Endothelial cell of umbilical vein (primary cell): ENCODE data around the gene NOL8. TPM values are rescaled to one million over a fixed set of nuclear protein-coding genes. Genes with fewer than 3 reads are reported as not detected.
A peak's percentile ranks its signal among the peaks of the same experiment; 100 is the strongest.

Experiments used
- BruUV-seq: library from RNA; stranded (reverse); fragments of 400-500 nt; replicated peaks from 2 replicates; lab custom pipeline; 2021; lab: Mats Ljungman, UMichigan
- CTCF ChIA-PET: fragments of 300-600, 350-600 bp; sonication (Branson Sonifier 250); formaldehyde crosslinking; loops from one replicate; lab custom pipeline; 2021; ENCODE audit warnings: antibody characterized with exemption, inconsistent platforms; lab: Charles Lee
- POLR2A ChIA-PET: fragments of 300-600, 350-600 bp; sonication (Branson Sonifier 250); formaldehyde crosslinking; loops from one replicate; lab custom pipeline; 2021; ENCODE audit warnings: antibody characterized with exemption, inconsistent platforms; lab: Charles Lee
- DNase-seq: peaks from one replicate; pipeline ENCODE4 v3.0.0-alpha.2; 2011; ENCODE audit warnings: low read depth, low spot score
- FAIRE-seq: peaks from 2 replicates; lab custom pipeline; 2011; peaks lifted over from hg19 to GRCh38; lab: Jason Lieb, UNC
- H2AFZ ChIP-seq: 2 replicates; pipeline ENCODE4 v1.6.0; 2012; ENCODE audit warnings: low read depth, low read length, control low read depth, inconsistent platforms
- H3K27ac ChIP-seq: 2 replicates; pipeline ENCODE4 v1.5.1; 2011; ENCODE audit warnings: low read depth, mild to moderate bottlenecking, control low read depth, low read length, moderate library complexity; ENCODE audit not compliant: insufficient read depth
- H3K27me3 ChIP-seq, 2 experiments: 2 replicates each; pipeline versions ENCODE4 v1.6.0 to v1.6.1; 2011; ENCODE audit warnings: low read length in 2 of 2, mixed read lengths in 1 of 2; ENCODE audit not compliant: control insufficient read depth in 2 of 2, insufficient read depth in 2 of 2
- H3K36me3 ChIP-seq, 2 experiments: 2 replicates in 1 of 2; 3 replicates in 1 of 2; pipeline ENCODE4 v1.5.1; 2011; ENCODE audit warnings: low read length in 2 of 2, mild to moderate bottlenecking in 1 of 2, moderate library complexity in 1 of 2; ENCODE audit not compliant: control insufficient read depth in 2 of 2, insufficient read depth in 2 of 2; ENCODE audit errors: extremely low read depth in 1 of 2
- H3K4me1 ChIP-seq: 3 replicates; pipeline ENCODE4 v1.5.1; 2011; ENCODE audit warnings: mild to moderate bottlenecking, low read length; ENCODE audit not compliant: control insufficient read depth, insufficient read depth; ENCODE audit errors: extremely low read depth
- H3K4me2 ChIP-seq: 2 replicates; pipeline ENCODE4 v1.6.1; 2011; ENCODE audit warnings: low read length, control low read depth, mixed read lengths; ENCODE audit not compliant: insufficient read depth
- H3K4me3 ChIP-seq, 3 experiments: fragments of 200-600 bp in 1 of 3; sonication (generic), shearing (Covaris generic) in 1 of 3; replicated peaks in 1 of 3; 2 replicates each; pipeline ENCODE4 v1.5.1; 2011 to 2016; ENCODE audit warnings: control low read depth in 3 of 3, low read length in 3 of 3, mild to moderate bottlenecking in 2 of 3, inconsistent platforms in 1 of 3, low read depth in 1 of 3, moderate library complexity in 1 of 3; ENCODE audit not compliant: insufficient read depth in 1 of 3
- H3K79me2 ChIP-seq: 2 replicates; pipeline ENCODE4 v1.6.0; 2012; ENCODE audit warnings: low read length, inconsistent platforms; ENCODE audit not compliant: control insufficient read depth, insufficient read depth
- H3K9ac ChIP-seq: replicated peaks from 2 replicates; pipeline ENCODE3; 2011; ENCODE audit warnings: low read length, control low read depth; ENCODE audit not compliant: insufficient read depth; ENCODE audit errors: extremely low read depth
- H3K9me1 ChIP-seq: replicated peaks from 3 replicates; pipeline ENCODE4 v1.6.0; 2011; ENCODE audit warnings: mild to moderate bottlenecking, low read length; ENCODE audit not compliant: control insufficient read depth, insufficient read depth; ENCODE audit errors: extremely low read depth
- H3K9me3 ChIP-seq: replicated peaks from 2 replicates; pipeline ENCODE4 v1.5.1; 2012; ENCODE audit warnings: low read length, inconsistent platforms; ENCODE audit not compliant: control insufficient read depth, insufficient read depth
- H4K20me1 ChIP-seq: replicated peaks from 2 replicates; pipeline ENCODE3; 2011; ENCODE audit warnings: mild to moderate bottlenecking, low read length; ENCODE audit not compliant: control insufficient read depth, insufficient read depth; ENCODE audit errors: extremely low read depth
- CTCF ChIP-seq, 2 donors: IDR thresholded peaks; 1 replicate in 1 of 2; 2 replicates in 1 of 2; pipeline ENCODE4 v1.5.1; 2011; ENCODE audit warnings: low read length in 2 of 2, mild to moderate bottlenecking in 2 of 2, moderate library complexity in 2 of 2, control low read depth in 1 of 2, inconsistent platforms in 1 of 2, low read depth in 1 of 2; ENCODE audit not compliant: insufficient read depth in 1 of 2; ENCODE audit errors: extremely low read depth in 1 of 2
- EZH2 ChIP-seq: IDR thresholded peaks from 2 replicates; pipeline ENCODE4 v1.6.1; 2012; ENCODE audit warnings: borderline replicate concordance, low read depth, mild to moderate bottlenecking, moderate library complexity, low read length, inconsistent platforms; ENCODE audit not compliant: severe bottlenecking
- FOS ChIP-seq: IDR thresholded peaks from 2 replicates; pipeline ENCODE4 v1.6.1; 2011; ENCODE audit warnings: mild to moderate bottlenecking, low read length, moderate library complexity, borderline replicate concordance; ENCODE audit not compliant: insufficient read depth
- GATA2 ChIP-seq: IDR thresholded peaks from 2 replicates; pipeline ENCODE4 v1.7.0; 2011; ENCODE audit warnings: low read depth, mild to moderate bottlenecking, moderate library complexity, mixed read lengths, low read length; ENCODE audit not compliant: insufficient read length, insufficient read depth
- JUN ChIP-seq: IDR thresholded peaks from 2 replicates; pipeline ENCODE4 v1.6.1; 2011; ENCODE audit warnings: borderline replicate concordance, low read depth; ENCODE audit not compliant: insufficient read length, insufficient read depth
- MAX ChIP-seq: IDR thresholded peaks from 2 replicates; pipeline ENCODE4 v1.6.1; 2011; ENCODE audit not compliant: insufficient read depth, insufficient read length
- MYC ChIP-seq: IDR thresholded peaks from one replicate; pipeline ENCODE4 v1.6.1; 2011; ENCODE audit warnings: mild to moderate bottlenecking, low read depth, low read length
- POLR2A ChIP-seq: IDR thresholded peaks from 2 replicates; pipeline ENCODE4 v1.6.1; 2012; ENCODE audit warnings: low read depth, mild to moderate bottlenecking, control low read depth, low read length
- POLR2AphosphoS5 ChIP-seq: IDR thresholded peaks from 2 replicates; pipeline ENCODE4 v1.6.1; 2012; ENCODE audit warnings: low read depth, mild to moderate bottlenecking, control low read depth, low read length, moderate library complexity; ENCODE audit not compliant: insufficient read depth
- dilution Hi-C: fragments of 300-500 bp; cut with MboI; formaldehyde crosslinking; loops from one replicate; pipeline ENCODE4 v1.15.0; 2019; ENCODE audit warnings: low sequenced_read_pairs; ENCODE audit not compliant: extremely low pct_ligation_motif_present
- intact Hi-C: fragments of 100-400 bp; cut with micrococcal nuclease; formaldehyde crosslinking; loops from one replicate; pipeline ENCODE4 v1.10.0; 2022
- polyA plus RNA-seq, 4 experiments: library from polyadenylated mRNA; depleted of rRNA in 3 of 4; stranded (reverse) in 3 of 4; unstranded in 1 of 4; fragments of >200 nt; gene quantifications; 2 replicates each; pipeline versions ENCODE4 v1.2.1 to v1.2.3, GENCODE V29; 2011 to 2012; ENCODE audit warnings: missing spikeins in 1 of 4
- total RNA-seq: library from RNA; stranded (reverse); gene quantifications from 2 replicates; pipeline ENCODE4 v1.2.3, GENCODE V29; 2021

NOL8 gene
- total and polyA plus RNA-seq, 2 donors (not counting 3 experiments of a cell fraction or from before 2014, with no cell fraction given) = 5.6 to 41.6 TPM

- no peaks in the 10 kb centered on the region for H3K9me3 ChIP-seq
- ChIA-PET POLR2A (no interaction called here), CTCF (interaction anchor here (1.0 kb wide), 2 partner anchors 152 to 155 kb away, joined by 3 to 4 read pairs; no protein-coding TSS in a partner anchor)
- peak overlapping the region; percentile 97 for H3K4me2 ChIP-seq
- peak overlapping the region; percentile 76 to 98 (median 78) for H3K4me3 ChIP-seq
- no peaks in the 10 kb centered on the region for H3K27me3 ChIP-seq
- H3K36me3 ChIP-seq = peaks cover 0 to 9% of the 10 kb centered on the region in 2 experiments
- no peaks in the 10 kb centered on the region for H4K20me1 ChIP-seq
- peaks cover 23% of the 10 kb centered on the region for H3K4me1 ChIP-seq
- DNase-seq (no peak), FAIRE-seq (no peak)
- H3K9me1 ChIP-seq = no peaks in the 10 kb centered on the region
- H3K9ac ChIP-seq = peak overlapping the region; percentile 92
- no TSS peak for BruUV-seq
- peak overlapping the region; percentile 64 for H3K27ac ChIP-seq
- TF ChIP-seq POLR2AphosphoS5 (no peak), MYC (no peak), JUN (no peak), CTCF (IDR thresholded peaks at IDR 0.05; ENCODE audit: extremely low read depth in 1 of 2, insufficient read depth in 1 of 2, low read depth in 1 of 2, low read length in 2 of 2) (no peak), GATA2 (no peak), FOS (no peak), EZH2 (no peak), POLR2A (no peak), MAX (no peak)
- dilution Hi-C loops (no loop called here), intact Hi-C loops (loop anchor here (1.0 to 10.0 kb wide), 5 partner anchors 33 to 412 kb away; partner anchors contain the start of genes CENPP and NOL8)
- H3K79me2 ChIP-seq = peaks cover 56% of the 10 kb centered on the region
- H2AFZ ChIP-seq = no peak overlapping the region
These were observed 32.6 kb downstream of the NOL8 start for GRCh38 chr9:92292338-92293074.
